HG03575 (cell line): ENCODE results near the gene PDIA4.
"Not testable (repeated sequence)": the region's sequence is repeated elsewhere in the genome, so short reads cannot be mapped to it uniquely, and the experiment has no call there.

Experiments
- ATAC-seq: cut with Tn5 transposase; IDR thresholded peaks from one replicate; pipeline ENCODE4 v1.9.1; 2021; ENCODE audit not compliant: unreplicated experiment, insufficient number of reproducible peaks, low FRiP score; ENCODE audit errors: extremely low read depth

PDIA4 gene

DNA sequence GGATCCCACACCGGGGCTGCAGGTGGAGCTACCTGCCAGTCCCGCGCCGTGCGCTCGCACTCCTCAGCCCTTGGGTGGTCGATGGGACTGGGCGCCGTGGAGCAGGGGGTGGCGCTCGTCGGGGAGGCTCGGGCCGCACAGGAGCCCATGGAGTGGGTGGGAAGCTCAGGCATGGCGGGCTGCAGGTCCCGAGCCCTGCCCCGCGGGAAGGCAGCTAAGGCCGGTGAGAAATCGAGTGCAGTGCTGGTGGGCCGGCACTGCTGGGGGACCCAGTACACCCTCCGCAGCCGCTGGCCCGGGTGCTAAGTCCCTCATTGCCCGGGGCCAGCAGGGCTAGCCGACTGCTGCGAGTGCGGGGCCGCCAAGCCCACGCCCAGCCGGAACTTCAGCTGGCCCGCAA, 10.3 kb upstream of the PDIA4 start:
- ATAC-seq: not testable (repeated sequence)

DNA sequence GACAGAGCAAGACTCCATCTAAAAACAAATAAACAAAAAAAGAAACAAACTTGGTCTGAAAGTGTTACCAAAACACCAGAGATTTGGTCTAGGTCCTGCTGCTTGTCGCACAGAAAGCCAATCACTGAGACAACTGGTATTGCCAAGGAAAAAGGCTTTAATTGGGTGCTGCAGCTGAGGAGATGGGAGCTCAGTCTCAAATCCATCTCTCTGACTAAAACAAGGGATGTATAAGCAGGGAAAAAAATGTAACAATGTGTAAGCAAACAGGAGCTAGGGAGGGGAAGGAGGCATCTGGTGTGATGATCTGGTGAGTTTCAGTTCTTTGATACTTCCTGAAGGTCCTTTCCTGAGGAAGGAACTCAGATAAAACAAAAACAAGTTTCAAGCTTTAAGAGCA, 8.4 kb upstream of the PDIA4 start:
- no peak for ATAC-seq

DNA sequence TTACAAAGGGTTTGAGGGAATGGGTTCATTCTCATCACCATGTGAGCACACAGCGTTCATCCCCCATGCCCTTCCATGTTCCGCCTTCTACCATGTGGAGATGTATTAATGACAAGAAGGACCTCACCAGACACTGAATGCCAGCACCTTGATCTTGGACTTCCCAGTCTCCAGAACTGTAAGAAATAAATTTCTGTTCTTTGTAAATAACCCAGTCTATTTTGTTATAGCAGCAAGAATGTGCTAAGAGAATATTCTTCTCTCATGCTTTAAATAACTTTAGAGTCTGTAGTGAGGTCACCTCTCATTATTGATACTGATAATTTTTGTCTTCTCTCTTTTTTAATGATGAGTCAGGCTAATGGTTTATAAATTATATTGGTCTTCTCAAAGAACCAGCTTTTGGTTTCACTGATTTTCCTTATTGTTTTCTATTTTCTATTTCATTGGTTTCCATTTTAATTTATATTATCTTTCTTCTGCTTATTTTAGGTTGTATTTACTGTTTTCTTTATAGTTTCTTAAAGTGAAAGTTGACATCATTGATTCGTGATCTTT, 3.1 kb upstream of the PDIA4 start:
- no peak for ATAC-seq

DNA sequence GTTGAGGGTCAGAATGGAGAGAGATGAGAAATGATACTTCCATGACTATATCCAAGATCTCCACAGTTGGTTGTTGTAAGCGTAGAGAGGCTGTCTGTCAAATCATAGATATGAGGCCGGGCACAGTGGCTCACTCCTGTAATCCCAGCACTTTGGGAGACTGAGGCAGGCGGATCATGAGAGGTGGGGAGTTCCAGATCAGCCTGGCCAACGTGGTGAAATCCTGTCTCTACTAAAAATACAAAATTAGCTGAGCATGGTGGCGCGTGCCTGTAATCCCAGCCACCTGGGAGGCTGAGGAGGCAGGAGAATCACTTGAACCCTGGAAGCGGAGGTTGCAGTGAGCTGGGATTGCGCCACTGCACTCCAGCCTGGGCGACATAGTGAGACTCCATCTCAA, 2.1 kb upstream of the PDIA4 start:
- ATAC-seq: not testable (repeated sequence)

DNA sequence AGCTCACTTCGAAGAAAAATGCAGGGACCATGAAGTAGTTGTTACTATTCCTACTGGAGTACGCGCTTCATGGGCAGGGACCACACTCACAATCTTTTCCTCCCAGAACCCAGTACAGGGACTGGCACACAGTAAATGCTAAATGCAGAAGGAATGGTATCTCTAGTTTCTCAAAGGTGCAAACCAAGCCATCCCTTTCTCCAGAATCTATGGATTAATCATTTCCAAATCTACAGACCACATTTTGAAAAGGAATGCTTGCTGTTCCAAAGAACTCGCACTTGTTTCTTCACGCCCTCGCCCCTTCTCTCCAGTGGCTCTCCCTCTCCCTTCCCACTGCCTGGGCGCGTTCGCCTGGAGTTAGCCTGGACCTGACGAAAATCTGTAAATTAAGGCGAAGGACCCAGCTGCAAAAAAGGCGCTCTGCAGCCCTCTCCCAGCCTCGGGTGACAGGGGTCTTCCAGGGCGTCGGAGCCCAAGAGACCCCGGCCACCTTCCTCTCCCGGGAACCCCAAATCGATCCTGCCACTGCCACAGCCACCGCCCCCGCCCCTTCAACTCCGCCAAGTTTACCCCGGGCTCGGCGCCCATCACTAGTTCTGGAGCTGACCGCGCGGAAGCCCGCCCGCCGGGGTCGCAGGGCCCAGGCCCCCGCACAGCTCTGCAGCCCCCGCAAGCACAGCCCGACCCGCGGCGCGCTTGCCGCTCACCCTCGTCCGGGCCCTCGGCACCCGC, 527 bp downstream of the PDIA4 start:
- ATAC-seq: no peak

DNA sequence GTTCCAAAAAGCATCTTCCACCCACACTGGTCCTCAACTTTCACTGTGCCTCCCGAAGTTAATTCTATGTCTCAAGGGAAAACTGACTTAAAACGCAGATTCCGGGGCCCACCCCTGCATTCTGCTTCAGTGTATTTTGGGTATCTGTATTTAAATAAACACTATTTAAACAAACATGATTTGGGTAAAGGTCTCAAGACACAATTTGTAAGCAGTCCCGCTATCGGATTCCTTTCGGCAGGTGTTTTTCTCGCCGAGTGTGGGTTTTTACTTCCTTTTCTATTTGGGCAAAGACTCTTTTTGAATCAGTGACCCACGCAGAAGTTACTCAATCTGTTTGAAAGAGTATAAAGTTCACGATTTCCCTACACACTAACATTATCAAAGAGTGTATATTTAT, 1.2 kb downstream of the PDIA4 start:
- ATAC-seq: no peak

DNA sequence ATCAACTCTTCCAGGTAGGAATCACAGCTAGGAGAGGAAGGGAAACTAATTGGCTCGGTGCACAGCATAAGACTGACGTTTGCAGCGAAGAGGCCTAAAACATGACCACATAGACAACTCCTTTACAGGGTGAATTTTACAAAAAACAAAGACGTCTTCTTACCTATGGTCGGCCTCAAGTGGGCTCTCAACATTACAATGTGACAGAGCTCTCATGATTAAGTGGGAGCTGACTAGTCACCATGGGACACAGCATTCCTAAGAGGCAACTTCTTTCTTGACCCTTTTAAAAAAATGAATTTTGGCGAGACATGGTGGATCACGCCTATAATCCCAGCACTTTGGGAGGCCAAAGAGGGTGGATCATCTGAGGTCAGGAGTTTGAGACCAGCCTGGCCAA, 4.6 kb downstream of the PDIA4 start:
- ATAC-seq: no peak

DNA sequence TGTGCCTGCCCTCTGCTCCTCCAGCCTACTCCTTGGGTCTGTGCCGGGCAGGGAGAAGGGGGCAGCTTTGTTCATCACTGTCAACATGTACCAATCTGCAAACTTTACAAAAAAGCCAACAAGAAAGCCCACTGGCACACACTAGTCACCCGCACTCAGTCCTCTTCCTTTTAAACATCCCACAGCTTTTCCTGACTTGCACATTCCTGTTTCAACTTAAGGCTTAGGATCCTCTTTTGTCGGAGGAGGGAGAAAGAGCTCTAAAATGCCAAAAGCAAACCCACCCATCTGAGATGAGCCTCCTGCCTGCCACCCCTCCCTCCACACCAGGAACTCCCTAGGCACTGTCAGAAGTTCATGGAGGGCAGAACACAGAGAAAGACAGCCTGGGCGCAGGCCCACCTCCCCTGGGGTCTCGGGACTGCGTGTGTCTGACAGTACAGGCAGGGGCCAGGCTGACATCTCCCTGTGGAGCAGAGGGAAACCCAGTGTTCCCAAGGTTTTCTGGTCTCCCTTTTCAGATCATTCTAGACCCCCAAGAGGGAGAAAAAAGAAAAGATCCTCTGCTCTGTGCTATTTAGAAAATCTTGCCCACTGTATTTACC, 5.4 kb downstream of the PDIA4 start:
- ATAC-seq: no peak

DNA sequence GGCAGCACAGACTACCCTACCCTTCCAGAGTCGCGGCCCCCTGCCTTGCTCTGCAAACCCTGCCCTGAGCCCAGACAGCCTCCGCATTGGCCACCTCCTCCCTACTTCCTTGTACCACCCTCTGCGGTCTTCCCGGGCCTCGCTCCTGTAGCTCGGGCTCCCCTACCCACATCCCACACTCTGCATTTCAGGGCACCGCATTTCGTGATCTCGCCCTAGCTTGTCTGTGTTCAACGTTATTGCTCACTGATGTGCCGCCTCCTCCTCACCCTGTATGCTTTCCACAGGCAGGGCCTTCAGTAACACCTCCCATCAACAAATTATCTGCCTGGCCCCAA, 6.6 kb downstream of the PDIA4 start:
- ATAC-seq: no peak

DNA sequence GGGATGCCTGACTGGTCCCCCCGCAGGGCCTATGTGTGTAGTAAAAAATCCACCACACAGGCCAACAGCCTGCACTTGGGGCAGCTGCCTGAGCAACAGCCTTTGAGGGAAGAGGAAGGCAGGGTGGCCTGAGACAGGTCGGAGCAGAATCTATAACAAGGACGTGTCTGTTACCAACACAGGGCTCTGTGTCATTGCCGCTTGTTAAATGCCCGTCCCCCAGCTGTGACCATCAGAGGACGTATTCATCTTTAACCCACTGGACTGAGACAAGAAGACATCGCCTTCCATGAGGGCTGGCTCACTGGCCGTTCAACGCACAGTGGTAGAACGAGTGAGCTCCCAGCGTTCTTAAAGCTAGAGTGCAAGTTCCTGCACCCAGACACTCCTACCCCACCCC, 7.8 kb downstream of the PDIA4 start:
- no peak for ATAC-seq

DNA sequence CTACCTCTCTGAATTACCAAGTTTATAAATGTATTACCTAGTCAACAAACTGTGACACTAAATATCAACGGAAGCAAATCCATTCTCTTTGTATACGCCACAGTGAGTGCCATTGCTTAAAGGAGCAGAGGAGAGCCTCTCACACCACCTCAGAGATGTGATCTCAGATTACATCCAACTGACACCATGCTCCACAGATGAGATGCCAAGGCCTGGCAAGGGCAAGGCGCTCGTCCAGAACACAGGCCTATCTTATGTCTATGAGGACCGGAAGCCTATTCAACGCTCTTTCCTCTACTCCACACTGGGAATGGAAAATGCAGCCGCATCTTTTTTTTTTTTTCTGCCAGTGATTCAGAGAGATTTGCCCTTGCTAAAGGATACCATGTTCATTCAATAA, 11.4 kb downstream of the PDIA4 start:
- no peak for ATAC-seq

DNA sequence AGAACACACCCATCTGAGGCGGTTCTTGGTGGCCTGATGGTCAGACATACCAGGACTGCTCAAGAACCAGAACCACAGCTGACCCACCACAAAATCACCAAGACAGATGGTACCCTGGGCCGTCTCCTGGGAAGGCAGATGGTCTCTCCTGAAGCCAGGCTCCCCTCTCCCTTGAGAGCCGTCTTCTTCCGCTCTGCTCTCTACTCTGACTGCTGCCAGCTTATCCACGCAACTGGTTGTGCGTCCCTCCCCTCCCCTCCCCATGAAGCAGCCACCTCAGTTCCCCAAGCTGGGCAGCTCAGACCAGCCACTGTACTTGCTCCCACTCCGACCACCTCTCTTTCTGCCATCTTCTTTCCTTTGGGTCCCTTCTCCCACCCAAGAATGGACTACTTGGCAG, 14.0 kb downstream of the PDIA4 start:
- ATAC-seq: no peak

DNA sequence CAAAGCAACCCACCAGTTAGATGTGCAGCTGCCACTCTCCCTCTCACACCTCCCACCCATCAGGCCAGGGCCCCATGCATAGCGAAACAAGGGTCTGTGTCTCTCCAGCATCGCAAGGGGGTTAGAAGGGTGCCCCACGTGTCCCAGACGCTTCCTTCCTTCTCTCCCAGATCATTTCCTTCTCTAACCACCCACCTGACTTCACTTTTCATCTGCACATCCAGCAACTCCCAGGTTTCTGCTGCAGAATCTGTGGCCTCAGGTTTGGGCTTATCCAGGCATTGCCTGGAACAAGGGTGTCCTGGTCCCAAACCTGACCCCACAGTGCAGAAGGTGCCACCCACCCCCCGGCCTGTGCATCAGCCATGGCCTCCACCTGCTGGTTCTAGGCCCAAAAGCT, 14.4 kb downstream of the PDIA4 start:
- ATAC-seq: no peak

DNA sequence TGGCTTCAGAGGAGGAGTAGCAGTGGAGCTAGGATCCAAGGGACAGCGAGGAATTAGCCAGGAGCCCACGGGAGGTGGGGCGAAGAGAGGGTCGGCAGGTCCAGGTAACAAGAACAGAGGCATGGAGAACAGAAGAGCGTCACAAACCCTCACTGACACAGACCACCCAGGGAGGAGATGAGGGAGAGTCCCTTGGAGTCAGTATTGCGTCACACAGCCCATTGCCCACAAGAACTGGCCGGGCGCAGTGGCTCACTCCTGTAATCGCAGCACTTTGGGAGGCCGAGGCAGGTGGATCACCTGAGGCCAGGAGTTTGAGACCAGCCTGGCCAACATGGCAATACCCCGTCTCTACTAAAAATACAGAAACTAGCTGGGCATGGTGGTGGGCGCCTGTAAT, 15.6 kb downstream of the PDIA4 start:
- not testable (repeated sequence) for ATAC-seq

DNA sequence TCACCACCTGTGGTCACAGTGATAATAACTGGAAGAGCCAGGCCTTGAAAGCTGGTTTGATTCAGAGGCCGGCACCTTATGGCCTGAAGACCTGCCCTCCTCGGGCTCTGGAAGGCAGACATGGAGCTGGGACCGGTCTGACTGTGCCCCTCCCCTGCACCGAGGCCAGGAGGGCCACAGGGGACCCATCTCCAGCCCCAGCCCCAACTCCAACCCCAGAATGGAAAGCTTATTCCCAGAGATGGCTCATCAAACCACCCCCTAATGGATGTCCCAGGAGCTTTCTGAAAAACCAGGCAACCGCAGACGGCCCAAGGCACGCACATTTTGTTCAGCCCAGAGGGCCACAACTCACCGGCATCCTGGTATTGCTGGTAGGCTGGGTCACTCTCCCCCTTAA, 16.8 kb downstream of the PDIA4 start:
- no peak for ATAC-seq

DNA sequence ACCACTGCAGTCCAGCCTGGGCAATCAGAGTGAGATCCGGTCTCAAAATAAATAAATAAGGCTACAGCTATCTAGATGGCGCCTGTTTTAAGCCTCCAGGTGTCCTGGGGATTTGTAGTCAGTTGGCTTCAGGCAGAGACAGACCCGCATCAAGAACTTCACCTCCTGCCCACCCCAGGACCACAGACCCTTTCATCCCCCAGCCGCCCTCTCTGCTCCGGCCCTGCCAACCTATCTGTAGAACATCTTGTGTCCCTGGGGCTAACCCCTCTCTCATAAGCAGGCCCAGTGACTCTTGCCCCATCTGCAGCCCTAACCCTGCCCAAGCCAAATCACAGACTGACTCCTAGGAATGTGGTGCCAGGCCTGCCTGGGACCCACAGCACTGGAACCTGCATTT, 17.9 kb downstream of the PDIA4 start:
- ATAC-seq: no peak

DNA sequence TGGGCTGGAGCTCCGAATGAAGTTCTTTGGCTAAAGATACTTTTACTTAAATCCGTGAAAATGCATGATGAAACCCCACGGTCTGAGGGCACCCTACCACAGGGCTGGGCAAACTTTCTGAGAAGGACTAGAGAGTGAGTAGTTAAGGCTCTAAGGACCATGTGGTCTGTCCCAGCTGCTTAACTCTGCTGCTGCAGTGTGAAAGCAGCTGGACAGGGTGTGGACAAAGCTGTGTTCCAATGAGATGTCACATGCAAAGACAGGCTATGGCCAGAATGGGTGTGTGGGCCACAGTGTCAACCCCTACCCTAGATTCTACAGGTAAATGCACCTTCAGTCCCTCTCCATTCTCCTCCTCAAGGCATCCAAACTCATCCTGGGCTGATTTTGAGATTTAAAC, 18.8 kb downstream of the PDIA4 start:
- no peak for ATAC-seq

DNA sequence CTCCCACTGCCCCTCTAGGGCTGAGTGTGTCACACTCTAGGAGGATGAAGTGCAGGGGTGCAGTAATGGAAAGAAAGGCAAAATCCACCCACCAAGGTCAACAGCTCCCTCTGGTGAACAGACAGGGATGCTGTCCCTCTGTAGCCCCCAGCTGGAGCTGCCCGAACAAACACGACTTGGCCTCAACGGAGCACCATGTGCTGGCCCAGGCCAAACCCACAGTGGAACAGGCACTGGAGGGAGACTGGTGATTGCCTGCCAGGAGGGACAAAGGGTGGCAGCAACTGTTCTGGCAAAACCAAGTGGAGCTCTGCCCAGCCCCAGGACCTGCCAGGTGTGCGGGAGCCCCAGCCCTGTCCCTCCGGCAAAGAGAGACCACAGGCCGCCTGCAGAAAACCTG, 20.7 kb downstream of the PDIA4 start:
- ATAC-seq: no peak

DNA sequence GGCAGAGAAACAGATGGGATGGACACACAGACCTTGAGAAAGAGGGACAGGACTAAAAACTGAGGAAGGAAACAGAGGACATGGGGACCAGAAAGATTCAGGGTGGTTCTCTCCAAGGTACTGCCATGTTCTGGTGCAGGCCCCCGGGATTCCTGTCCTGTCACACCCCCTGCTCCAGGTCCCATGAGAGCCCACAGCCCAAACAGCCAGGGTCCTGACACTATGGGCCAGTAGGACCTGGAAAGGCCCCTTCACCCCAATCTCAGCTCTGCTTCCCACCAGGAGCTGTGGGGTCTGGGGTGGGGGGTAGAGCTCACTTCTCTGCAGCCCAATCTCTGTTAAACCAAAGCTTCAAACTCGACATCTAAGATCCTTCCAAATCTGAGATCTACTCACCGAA, 21.2 kb downstream of the PDIA4 start:
- no peak for ATAC-seq

DNA sequence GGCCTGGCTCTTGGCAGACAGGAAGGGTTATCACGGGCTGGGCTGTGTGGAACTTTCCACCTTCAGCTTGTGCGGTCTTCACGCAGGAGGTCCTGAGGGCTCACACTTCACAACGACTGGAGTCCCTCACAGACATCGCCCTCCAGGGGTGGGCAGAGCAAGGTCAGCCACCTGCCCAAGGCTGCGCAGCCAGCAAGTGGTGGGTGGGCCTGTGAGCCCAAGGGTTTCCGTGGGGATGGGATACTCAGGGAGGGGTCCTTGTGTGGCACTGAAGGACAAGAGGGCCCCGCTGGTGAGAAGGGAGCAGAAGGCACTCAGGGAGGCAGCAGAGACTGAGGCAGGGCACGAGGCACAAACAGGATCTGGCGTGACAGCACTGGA, 22.0 kb downstream of the PDIA4 start:
- ATAC-seq: no peak
